K562 (cell line): Measurements from ENCODE around the gene MERTK.

Experiments
- EP300 ChIP-seq: IDR thresholded peaks from 2 replicates; pipeline ENCODE4 v1.6.1; 2012; ENCODE audit warnings: low read length, improper control_type of control experiment
- ETV6 ChIP-seq, 3 experiments: fragments of 150-350 bp in 1 of 3; sonication (generic) in 1 of 3; formaldehyde crosslinking in 1 of 3; IDR thresholded peaks; 2 replicates each; pipeline versions ENCODE4 v1.6.1 to v1.8.0; 2014 to 2022; ENCODE audit warnings: borderline replicate concordance in 2 of 3, low read depth in 2 of 3, antibody characterized with exemption in 1 of 3, low read length in 1 of 3, mild to moderate bottlenecking in 1 of 3, missing genetic modification reagents in 1 of 3
- EZH2 ChIP-seq: IDR thresholded peaks from 2 replicates; pipeline ENCODE4 v1.6.1; 2012; ENCODE audit warnings: low read depth, mild to moderate bottlenecking, inconsistent platforms, low read length, borderline replicate concordance
- HCFC1 ChIP-seq: IDR thresholded peaks from 2 replicates; pipeline ENCODE4 v1.6.1; 2012; ENCODE audit warnings: low read depth, low read length, improper control_type of control experiment
- NFIC ChIP-seq: fragments of 450-650 bp; IDR thresholded peaks from 2 replicates; pipeline ENCODE4 v1.6.1; 2017; ENCODE audit warnings: mild to moderate bottlenecking, inconsistent platforms
- NRF1 ChIP-seq, 2 experiments: fragments of 450-650 bp; IDR thresholded peaks in 1 of 2; conservative IDR thresholded peaks in 1 of 2; 2 replicates each; pipeline ENCODE4 v1.6.1; 2014; ENCODE audit warnings: mild to moderate bottlenecking in 2 of 2
- POLR2AphosphoS5 ChIP-seq: IDR thresholded peaks from 2 replicates; pipeline ENCODE4 v1.6.1; 2011; ENCODE audit warnings: mild to moderate bottlenecking, low read depth, low read length, moderate library complexity; ENCODE audit not compliant: control insufficient read depth, insufficient read depth
- ZNF41 ChIP-seq: fragments of 250-450 bp; sonication (Bioruptor Pico); conservative IDR thresholded peaks from 2 replicates; pipeline ENCODE4 v1.4.0; 2020; ENCODE audit warnings: mild to moderate bottlenecking
- ZNF76 ChIP-seq: fragments of 250-450 bp; sonication (Bioruptor Pico); IDR thresholded peaks from 2 replicates; pipeline ENCODE4 v1.4.0; 2020; ENCODE audit warnings: mild to moderate bottlenecking, moderate library complexity, borderline replicate concordance
- ZNF764 ChIP-seq: fragments of 250-450 bp; sonication (Bioruptor Pico); IDR thresholded peaks from 2 replicates; pipeline ENCODE4 v1.4.0; 2020; ENCODE audit warnings: low read depth, mild to moderate bottlenecking, moderate library complexity
- TF ChIP-seq, protein P1 (sequence below): sonication (generic); formaldehyde crosslinking; IDR thresholded peaks from 2 replicates; pipeline ENCODE4 v1.9.0; 2022; ENCODE audit warnings: mild to moderate bottlenecking, missing genetic modification reagents

GRCh38 chr2:112075490-112076260 lies 177.3 kb downstream of the MERTK start:
- TF ChIP-seq ZNF41 (CRISPR knock-in tag) (no peak), POLR2AphosphoS5 (no peak), NFIC (no peak), ZNF764 (CRISPR knock-in tag) (no peak), NRF1 (conservative IDR thresholded peaks at IDR 0.05 in 1 of 2, IDR thresholded peaks at IDR 0.05 in 1 of 2) (no peak), ETV6 (IDR thresholded peaks at IDR 0.05; ENCODE audit: borderline replicate concordance in 1 of 2, low read depth in 2 of 2, low read length in 1 of 2) (no peak), ETV6 (CRISPR knock-in tag; IDR thresholded peaks at IDR 0.05; ENCODE audit: borderline replicate concordance) (no peak), EZH2 (no peak), HCFC1 (no peak), ZNF76 (CRISPR knock-in tag) (no peak), EP300 (no peak)
- TF ChIP-seq, protein P1, sequence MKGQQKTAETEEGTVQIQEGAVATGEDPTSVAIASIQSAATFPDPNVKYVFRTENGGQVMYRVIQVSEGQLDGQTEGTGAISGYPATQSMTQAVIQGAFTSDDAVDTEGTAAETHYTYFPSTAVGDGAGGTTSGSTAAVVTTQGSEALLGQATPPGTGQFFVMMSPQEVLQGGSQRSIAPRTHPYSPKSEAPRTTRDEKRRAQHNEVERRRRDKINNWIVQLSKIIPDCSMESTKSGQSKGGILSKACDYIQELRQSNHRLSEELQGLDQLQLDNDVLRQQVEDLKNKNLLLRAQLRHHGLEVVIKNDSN, result no peak
